ENCODE results near the gene FAM217B. TPM values are rescaled to one million over a fixed set of nuclear protein-coding genes. Genes with fewer than 3 reads are reported as not detected.

FAM217B gene
- total and polyA plus RNA-seq, 10 donors = 4.6 to 22.4 (median 17.9) TPM

DNA sequence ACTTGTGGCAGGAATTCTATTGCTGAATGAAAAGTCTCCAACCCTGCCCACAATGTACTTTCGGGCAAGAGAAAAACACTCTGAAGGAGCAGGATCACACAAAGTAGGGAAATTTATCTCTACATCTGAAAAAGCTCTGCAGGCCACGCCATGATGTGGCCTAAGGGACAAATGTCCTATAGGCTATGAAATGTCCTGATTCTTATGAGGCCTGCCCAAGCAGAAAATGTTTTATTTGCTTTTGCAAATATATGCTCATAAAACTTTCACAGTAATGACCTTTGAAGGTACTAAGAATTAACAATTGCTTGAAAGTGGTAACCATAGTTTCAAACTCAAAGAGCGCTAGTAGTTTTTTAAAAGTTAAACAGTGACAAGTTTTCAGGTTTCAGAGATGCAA lies 37.7 kb upstream of the FAM217B start:
- DNase-seq = no peak
- intact Hi-C loops (cut with DNase I; ENCODE audit: low total_unique reads) = no loop called here
- TF ChIP-seq POLR2AphosphoS5 (IDR thresholded peaks at IDR 0.05) (no peak), POLR2A (IDR thresholded peaks at IDR 0.05) (no peak)
- TF ChIP-seq, protein P1, sequence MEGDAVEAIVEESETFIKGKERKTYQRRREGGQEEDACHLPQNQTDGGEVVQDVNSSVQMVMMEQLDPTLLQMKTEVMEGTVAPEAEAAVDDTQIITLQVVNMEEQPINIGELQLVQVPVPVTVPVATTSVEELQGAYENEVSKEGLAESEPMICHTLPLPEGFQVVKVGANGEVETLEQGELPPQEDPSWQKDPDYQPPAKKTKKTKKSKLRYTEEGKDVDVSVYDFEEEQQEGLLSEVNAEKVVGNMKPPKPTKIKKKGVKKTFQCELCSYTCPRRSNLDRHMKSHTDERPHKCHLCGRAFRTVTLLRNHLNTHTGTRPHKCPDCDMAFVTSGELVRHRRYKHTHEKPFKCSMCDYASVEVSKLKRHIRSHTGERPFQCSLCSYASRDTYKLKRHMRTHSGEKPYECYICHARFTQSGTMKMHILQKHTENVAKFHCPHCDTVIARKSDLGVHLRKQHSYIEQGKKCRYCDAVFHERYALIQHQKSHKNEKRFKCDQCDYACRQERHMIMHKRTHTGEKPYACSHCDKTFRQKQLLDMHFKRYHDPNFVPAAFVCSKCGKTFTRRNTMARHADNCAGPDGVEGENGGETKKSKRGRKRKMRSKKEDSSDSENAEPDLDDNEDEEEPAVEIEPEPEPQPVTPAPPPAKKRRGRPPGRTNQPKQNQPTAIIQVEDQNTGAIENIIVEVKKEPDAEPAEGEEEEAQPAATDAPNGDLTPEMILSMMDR (IDR thresholded peaks at IDR 0.05 in 8 of 11, conservative IDR thresholded peaks at IDR 0.05 in 3 of 11) = no peak
- H3K27ac ChIP-seq = no peak overlapping the region
- H3K36me3 ChIP-seq = no peaks in the 10 kb centered on the region
- WGBS, 5 donors = 91 to 97% (median 96%) methylated on average over 3 of the region's 3 CpGs
- peaks cover 0 to 7% (median 0%) of the 10 kb centered on the region in 8 donors for H3K9me3 ChIP-seq
- no peaks in the 10 kb centered on the region for H3K27me3 ChIP-seq (replicated peaks in 1 of 7)
- no peaks in the 10 kb centered on the region for H3K4me1 ChIP-seq
- H3K4me3 ChIP-seq = no peak overlapping the region

DNA sequence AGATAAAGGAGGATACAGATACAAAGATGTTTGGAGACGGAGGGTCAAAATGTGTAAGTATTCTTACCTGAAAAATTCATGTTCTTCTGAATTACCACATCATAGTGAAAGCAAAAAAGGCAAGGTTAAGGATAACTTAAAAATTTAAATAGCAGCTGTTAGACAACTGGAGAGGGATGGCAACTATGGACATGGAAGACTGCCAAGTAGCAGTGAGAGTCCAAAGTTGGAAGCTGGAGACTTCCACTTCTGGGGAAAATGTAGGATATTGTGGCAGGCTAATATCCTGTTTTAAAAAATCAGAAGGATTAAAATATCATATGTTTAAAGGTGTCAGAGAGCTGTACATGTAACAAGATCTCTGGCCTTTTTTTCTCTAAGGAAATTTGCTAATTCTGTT lies 36.6 kb upstream of the FAM217B start:
- no peaks in the 10 kb centered on the region for H3K4me1 ChIP-seq
- no peaks in the 10 kb centered on the region for H3K9me3 ChIP-seq
- H3K36me3 ChIP-seq = no peaks in the 10 kb centered on the region
- TF ChIP-seq POLR2AphosphoS5 (IDR thresholded peaks at IDR 0.05) (no peak), POLR2A (IDR thresholded peaks at IDR 0.05) (no peak)
- TF ChIP-seq, protein P1 (IDR thresholded peaks at IDR 0.05 in 8 of 11, conservative IDR thresholded peaks at IDR 0.05 in 3 of 11) = no peak
- 90 to 97% (median 92%) methylated on average over 1 of the region's 1 CpG for WGBS, 5 donors
- no peak overlapping the region for H3K4me3 ChIP-seq
- H3K27me3 ChIP-seq (replicated peaks in 1 of 7) = no peaks in the 10 kb centered on the region
- DNase-seq = no peak
- no peak overlapping the region for H3K27ac ChIP-seq
- intact Hi-C loops (cut with DNase I; ENCODE audit: low total_unique reads) = no loop called here

DNA sequence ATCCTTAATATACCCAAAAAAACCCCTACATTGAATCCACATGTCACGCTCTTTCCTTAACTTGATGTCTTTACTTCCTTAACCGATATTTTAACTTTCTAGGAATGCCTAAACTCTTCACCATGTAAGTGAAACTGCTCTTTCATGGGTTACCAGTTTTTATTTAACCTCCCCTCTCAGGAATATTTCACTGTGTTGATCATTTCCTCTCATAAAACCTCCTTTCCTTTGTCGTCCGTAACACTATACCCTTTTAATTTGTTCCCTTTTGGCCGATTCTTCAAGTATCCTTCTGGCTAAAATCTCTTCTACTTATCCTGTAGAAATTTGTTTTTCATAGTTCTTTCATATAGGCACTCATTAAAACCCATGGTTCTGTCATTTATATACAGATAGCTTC lies 31.3 kb upstream of the FAM217B start:
- intact Hi-C loops (cut with DNase I; ENCODE audit: low total_unique reads) = no loop called here
- TF ChIP-seq, protein P1 (IDR thresholded peaks at IDR 0.05 in 8 of 11, conservative IDR thresholded peaks at IDR 0.05 in 3 of 11) = no peak
- TF ChIP-seq POLR2A (IDR thresholded peaks at IDR 0.05) (no peak), POLR2AphosphoS5 (IDR thresholded peaks at IDR 0.05) (no peak)

DNA sequence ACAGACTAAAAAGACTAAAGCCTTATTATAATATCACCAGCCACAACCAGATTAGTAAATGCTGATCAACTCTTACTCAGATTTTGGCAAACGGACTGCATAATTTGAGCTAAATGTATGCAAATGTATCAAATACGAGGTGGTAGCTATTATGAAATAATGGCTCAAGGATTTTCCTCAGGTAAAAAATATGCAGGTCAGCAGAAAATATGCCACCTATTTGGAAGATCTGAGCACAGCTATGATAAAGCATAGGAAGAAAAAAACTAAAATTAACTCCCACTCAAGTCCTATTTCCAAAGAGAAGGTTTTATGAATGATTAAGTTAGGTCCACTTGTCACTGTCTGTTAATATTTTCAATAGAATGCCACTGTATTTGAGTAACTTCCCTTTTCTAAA lies 29.1 kb upstream of the FAM217B start:
- TF ChIP-seq POLR2AphosphoS5 (IDR thresholded peaks at IDR 0.05) = no peak
- no peak for TF ChIP-seq POLR2A (IDR thresholded peaks at IDR 0.05)
- TF ChIP-seq, protein P1 (IDR thresholded peaks at IDR 0.05 in 8 of 11, conservative IDR thresholded peaks at IDR 0.05 in 3 of 11) = no peak
- no peak overlapping the region for H3K27ac ChIP-seq
- intact Hi-C loops (cut with DNase I; ENCODE audit: low total_unique reads) = no loop called here
- no peaks in the 10 kb centered on the region for H3K36me3 ChIP-seq
- 77 to 92% (median 86%) methylated on average over 2 of the region's 2 CpGs for WGBS, 5 donors
- no peak overlapping the region for H3K4me3 ChIP-seq
- no peaks in the 10 kb centered on the region for H3K4me1 ChIP-seq
- H3K27me3 ChIP-seq (replicated peaks in 1 of 7) = no peaks in the 10 kb centered on the region
- H3K9me3 ChIP-seq = no peaks in the 10 kb centered on the region
- no peak for DNase-seq

More for the DNA sequence above, 31.3 kb upstream of the FAM217B start:
- 83 to 92% (median 88%) methylated on average over 5 of the region's 5 CpGs for WGBS, 5 donors
- Histone ChIP-seq H3K36me3 (no peaks in the 10 kb centered on the region), H3K4me1 (no peaks in the 10 kb centered on the region), H3K27ac (no peak overlapping the region), H3K9me3 (no peaks in the 10 kb centered on the region), H3K27me3 (replicated peaks in 1 of 7) (no peaks in the 10 kb centered on the region), H3K4me3 (no peak overlapping the region)
- no peak for DNase-seq
